Mesenteric fat pad (tissue), 1 donor: ENCODE data around the gene EXOSC9. TPM values are rescaled to one million over a fixed set of nuclear protein-coding genes. Genes with fewer than 3 reads are reported as not detected.
"Not testable (repeated sequence)": the region's sequence is repeated elsewhere in the genome, so short reads cannot be mapped to it uniquely, and the experiment has no call there.

Experiments
- DNase-seq: peaks from one replicate; pipeline ENCODE4 v3.0.0-alpha.2; 2020; ENCODE audit warnings: low spot score
- long read RNA-seq: library from polyadenylated mRNA; unstranded; transcript quantifications from one replicate; pipeline ENCODE4 v2.0.0, GENCODE V29; 2020
- total RNA-seq: library from RNA; stranded (reverse); fragmentation: NEBNext Ultra II Directional; extraction: Animal tissue kit (Norgen Biotek cat#: 25700); gene quantifications from one replicate; pipeline ENCODE4 v1.2.1, GENCODE V29; 2021
- donor health status: DM: yes; HTN: yes; CAD: no.

Gene EXOSC9
- 10.7 TPM for total RNA-seq
- long read RNA-seq, transcript EXOSC9-201 (12 exons, 1,481 nt): major isoform, 19 of 31 reads
- long read RNA-seq, partial matches to known transcripts: 8 of 31 reads
- long read RNA-seq, other reads (novel, unspliced or antisense): 3 of 31 reads

GRCh38 chr4:121800961-121801714 is at the start of gene EXOSC9:
EXOSC9 (plus strand) TSS chr4:121801323; CDS start chr4:121801425, 102 bp downstream.
- peak; percentile 97 for DNase-seq

GRCh38 chr4:121752142-121752541 is 49.0 kb upstream of the EXOSC9 start:
- not testable (repeated sequence) for DNase-seq

- no peak for DNase-seq
These were observed 42.1 kb upstream of the EXOSC9 start for GRCh38 chr4:121758925-121759568.

- DNase-seq: no peak
These were observed 40.9 kb upstream of the EXOSC9 start for GRCh38 chr4:121760205-121760604.

- DNase-seq: no peak
These were observed 36.8 kb upstream of the EXOSC9 start for GRCh38 chr4:121764303-121764701.

- DNase-seq: no peak
These were observed 36.3 kb upstream of the EXOSC9 start, which contains the start of gene SMIM43 for GRCh38 chr4:121764702-121765367. SMIM43 (minus strand) TSS chr4:121765164; CDS start chr4:121765105, 59 bp downstream.

GRCh38 chr4:121765368-121765705 is 35.8 kb upstream of the EXOSC9 start:
- DNase-seq: no peak

GRCh38 chr4:121765971-121766538 is 35.1 kb upstream of the EXOSC9 start:
- DNase-seq: no peak

- DNase-seq: no peak
These were observed 34.0 kb upstream of the EXOSC9 start for GRCh38 chr4:121767166-121767565.

GRCh38 chr4:121769341-121769740 is 31.8 kb upstream of the EXOSC9 start:
- DNase-seq: no peak

- DNase-seq: no peak
These were observed 29.3 kb upstream of the EXOSC9 start for GRCh38 chr4:121771869-121772268.

- DNase-seq: no peak
These were observed 27.2 kb upstream of the EXOSC9 start for GRCh38 chr4:121773883-121774282.

GRCh38 chr4:121776610-121777401 is 24.3 kb upstream of the EXOSC9 start:
- no peak for DNase-seq

- DNase-seq: no peak
These were observed 23.5 kb upstream of the EXOSC9 start for GRCh38 chr4:121777625-121778024.

GRCh38 chr4:121778991-121779628 is 22.0 kb upstream of the EXOSC9 start:
- DNase-seq: no peak

GRCh38 chr4:121783210-121783609 is 17.9 kb upstream of the EXOSC9 start:
- DNase-seq: no peak

GRCh38 chr4:121784401-121784800 is 16.7 kb upstream of the EXOSC9 start:
- no peak for DNase-seq

- DNase-seq: no peak
These were observed 16.1 kb upstream of the EXOSC9 start for GRCh38 chr4:121784975-121785374.

- no peak for DNase-seq
These were observed 15.6 kb upstream of the EXOSC9 start for GRCh38 chr4:121785479-121785878.

- no peak for DNase-seq
These were observed 14.9 kb upstream of the EXOSC9 start for GRCh38 chr4:121786221-121786620.
